GM12801 (cell line): Measurements from ENCODE around the gene GALNT17.

Experiments
- TF ChIP-seq, protein P1 (sequence below): IDR thresholded peaks from one replicate; pipeline ENCODE4 v1.5.1; 2011; ENCODE audit warnings: control low read depth; ENCODE audit not compliant: insufficient read length; ENCODE audit errors: extremely low read depth

GALNT17 gene

DNA sequence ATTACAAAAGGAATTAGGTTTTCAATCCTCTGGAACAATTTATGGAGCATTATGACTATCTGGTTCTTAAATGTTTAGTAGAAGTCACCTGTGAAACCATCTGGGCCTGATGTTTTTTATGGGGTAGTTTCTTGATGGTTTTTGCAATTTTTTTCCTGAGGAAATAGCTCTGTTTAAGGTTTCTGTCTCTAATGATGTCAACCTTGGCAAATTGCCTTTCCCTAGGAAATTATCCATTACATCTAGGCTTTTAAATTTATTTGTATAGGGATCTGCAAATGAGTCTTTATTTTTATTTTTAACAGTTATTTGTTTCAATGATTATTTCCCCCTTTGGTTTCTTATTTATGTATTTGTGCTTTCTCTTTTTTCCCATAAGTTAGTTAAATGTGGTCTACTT lies 222.8 kb downstream of the GALNT17 start:
- TF ChIP-seq, protein P1, sequence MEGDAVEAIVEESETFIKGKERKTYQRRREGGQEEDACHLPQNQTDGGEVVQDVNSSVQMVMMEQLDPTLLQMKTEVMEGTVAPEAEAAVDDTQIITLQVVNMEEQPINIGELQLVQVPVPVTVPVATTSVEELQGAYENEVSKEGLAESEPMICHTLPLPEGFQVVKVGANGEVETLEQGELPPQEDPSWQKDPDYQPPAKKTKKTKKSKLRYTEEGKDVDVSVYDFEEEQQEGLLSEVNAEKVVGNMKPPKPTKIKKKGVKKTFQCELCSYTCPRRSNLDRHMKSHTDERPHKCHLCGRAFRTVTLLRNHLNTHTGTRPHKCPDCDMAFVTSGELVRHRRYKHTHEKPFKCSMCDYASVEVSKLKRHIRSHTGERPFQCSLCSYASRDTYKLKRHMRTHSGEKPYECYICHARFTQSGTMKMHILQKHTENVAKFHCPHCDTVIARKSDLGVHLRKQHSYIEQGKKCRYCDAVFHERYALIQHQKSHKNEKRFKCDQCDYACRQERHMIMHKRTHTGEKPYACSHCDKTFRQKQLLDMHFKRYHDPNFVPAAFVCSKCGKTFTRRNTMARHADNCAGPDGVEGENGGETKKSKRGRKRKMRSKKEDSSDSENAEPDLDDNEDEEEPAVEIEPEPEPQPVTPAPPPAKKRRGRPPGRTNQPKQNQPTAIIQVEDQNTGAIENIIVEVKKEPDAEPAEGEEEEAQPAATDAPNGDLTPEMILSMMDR: no peak

DNA sequence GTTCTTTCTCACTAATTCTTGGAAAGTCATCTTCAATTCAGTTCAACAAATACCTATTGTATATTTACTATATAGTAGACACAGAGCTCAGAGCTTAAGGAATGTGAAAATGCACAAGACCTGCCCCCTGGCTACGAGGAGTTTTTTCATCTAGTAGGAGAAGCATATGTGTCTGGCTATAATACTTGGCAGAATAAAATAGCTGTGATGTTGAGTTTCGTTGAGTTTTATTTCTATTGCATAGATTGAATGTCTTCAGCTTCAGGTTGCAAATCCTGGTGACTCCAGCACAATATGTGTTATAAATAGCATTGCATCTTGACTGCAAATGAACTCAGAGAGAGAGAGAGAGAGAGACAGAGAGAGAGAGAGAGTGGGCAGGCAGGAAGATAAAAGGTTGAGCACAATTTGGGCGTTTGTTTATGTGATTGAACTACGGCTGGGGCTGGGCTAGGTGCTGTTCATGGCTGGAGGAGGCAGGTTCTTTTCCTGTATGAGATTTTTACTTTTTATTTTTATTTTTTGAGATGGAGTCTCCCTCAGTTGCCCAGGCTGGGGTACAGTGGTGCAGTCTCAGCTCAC lies 229.6 kb downstream of the GALNT17 start:
- TF ChIP-seq, protein P1: no peak

DNA sequence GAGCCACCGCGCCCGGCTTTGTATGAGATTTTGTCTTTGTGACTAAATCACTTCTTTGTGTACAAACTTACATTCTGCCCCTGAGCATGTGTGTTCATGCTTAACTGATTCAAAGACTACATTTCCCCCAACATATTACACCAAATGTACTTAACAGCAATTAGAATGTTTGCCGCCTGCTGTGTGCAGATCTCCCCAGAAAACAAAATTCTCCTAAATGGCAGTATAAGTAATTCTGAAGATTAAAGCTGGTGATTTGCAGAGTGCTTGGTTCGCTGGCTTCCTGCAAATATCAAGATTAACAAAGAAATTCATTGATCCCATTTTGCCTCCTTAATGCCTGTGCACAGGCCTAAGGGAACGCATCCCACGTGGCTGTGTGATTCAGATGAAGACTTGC lies 230.3 kb downstream of the GALNT17 start:
- TF ChIP-seq, protein P1: no peak

DNA sequence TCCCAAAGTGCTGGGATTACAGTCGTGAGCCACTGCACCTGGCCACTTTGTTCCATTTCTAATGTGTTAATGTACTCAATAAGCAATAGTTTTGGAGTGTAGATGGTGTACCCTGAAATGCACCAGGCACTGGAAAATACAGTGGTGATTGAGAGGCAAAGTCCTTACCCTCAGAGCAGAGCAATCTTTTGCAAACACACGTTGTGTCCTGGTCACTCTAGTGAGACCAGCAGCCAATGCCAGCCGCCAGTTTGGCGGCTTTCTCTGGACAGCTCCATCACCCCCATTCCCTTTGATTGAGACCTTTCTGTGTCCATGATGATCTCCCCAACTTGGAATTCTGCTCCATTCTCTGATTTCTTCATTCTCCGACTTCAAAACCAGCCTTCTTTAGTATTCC lies 231.3 kb downstream of the GALNT17 start:
- TF ChIP-seq, protein P1: no peak

DNA sequence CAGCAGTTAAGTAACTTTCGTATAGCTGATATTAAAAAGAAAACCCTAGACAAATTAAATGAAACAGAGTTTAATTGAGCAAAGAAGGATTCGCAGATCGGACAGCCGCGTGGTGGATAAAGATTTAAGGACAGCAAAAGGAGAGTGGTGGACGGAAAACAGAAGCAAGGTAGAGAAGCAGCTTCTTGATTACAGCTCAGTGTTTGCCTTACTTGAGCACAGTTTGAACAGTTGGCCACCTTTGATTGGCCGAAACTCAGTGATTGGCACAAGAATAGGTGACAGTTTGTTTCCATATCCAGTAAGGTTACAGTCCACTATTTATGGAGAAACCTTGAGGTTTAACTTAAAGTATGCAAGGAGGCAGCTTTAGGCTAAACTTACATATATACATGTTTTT lies 231.7 kb downstream of the GALNT17 start:
- TF ChIP-seq, protein P1: no peak

DNA sequence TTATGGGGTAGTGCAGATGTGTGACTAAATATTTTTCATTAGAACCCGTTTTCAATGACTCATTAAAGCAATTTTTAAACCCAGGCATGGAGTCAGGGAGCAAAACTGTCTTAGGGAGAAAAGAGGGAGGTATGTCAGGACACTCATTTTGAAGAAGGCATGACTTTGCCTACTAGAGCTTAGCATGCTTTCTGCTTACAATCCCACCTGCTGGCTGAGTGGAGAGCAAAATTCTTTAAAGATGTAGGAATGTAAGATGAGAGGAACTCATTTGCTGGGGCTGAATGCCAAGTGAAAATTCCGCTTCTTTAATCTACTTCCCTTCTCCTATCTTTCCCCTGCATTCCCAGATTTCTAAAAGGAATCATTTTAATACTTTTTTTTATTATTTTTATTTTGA lies 232.6 kb downstream of the GALNT17 start:
- TF ChIP-seq, protein P1: no peak

DNA sequence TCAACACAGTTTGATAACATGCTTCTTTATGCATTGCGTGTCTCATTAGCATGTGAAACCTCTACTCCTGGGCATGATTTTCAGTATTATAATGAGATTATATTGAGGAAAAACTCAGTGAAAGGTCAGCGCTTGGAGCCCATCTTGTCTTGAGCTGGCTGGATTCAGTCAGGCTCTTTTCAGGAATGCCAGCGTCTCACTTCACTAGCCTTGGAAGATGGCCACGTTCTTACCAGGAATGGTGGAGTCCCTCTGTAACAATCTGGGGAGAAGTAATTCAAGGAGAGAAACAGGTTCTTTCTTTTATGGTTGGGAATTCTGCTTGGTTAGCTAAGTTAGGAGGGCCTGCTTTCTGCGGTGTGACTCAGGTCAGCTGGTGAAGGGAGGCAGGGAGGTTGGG lies 241.0 kb downstream of the GALNT17 start:
- TF ChIP-seq, protein P1: no peak
